Glutamatergic neuron (in vitro differentiated cells): ENCODE results near the gene GPR161. TPM values are rescaled to one million over a fixed set of nuclear protein-coding genes. Genes with fewer than 3 reads are reported as not detected.

Experiments used
- DNase-seq: peaks from one replicate; pipeline ENCODE4 v3.0.0; 2022
- H3K27ac Mint-ChIP-seq: one replicate; pipeline ENCODE4 v1.8.0; 2020; ENCODE audit warnings: mild to moderate bottlenecking, mixed read lengths, inconsistent platforms; ENCODE audit not compliant: unreplicated experiment
- H3K27me3 Mint-ChIP-seq: one replicate; pipeline ENCODE4 v1.8.0; 2020; ENCODE audit warnings: mild to moderate bottlenecking, moderate library complexity, mixed read lengths, inconsistent platforms; ENCODE audit not compliant: unreplicated experiment
- H3K36me3 Mint-ChIP-seq: one replicate; pipeline ENCODE4 v1.8.0; 2020; ENCODE audit warnings: mild to moderate bottlenecking, mixed read lengths, inconsistent platforms; ENCODE audit not compliant: unreplicated experiment
- H3K4me1 Mint-ChIP-seq: one replicate; pipeline ENCODE4 v1.8.0; 2020; ENCODE audit warnings: mild to moderate bottlenecking, low read depth, mixed read lengths, inconsistent platforms; ENCODE audit not compliant: unreplicated experiment
- H3K4me3 Mint-ChIP-seq: one replicate; pipeline ENCODE4 v1.8.0; 2020; ENCODE audit warnings: mild to moderate bottlenecking, mixed read lengths, inconsistent platforms; ENCODE audit not compliant: unreplicated experiment
- H3K9me3 Mint-ChIP-seq: one replicate; pipeline ENCODE4 v1.8.0; 2020; ENCODE audit warnings: mild to moderate bottlenecking, moderate library complexity, mixed read lengths, inconsistent platforms; ENCODE audit not compliant: unreplicated experiment
- CTCF ChIP-seq: fragments of 200-600 bp; sonication (generic); IDR thresholded peaks from one replicate; pipeline ENCODE4 v1.5.0; 2021; ENCODE audit not compliant: partially characterized antibody, unreplicated experiment
- total RNA-seq: library from RNA; stranded (reverse); fragmentation: NEBNext Ultra II Directional; extraction: Animal tissue kit (Norgen Biotek cat#: 25700); gene quantifications from one replicate; pipeline ENCODE4 v1.2.1, GENCODE V29; 2021; ENCODE audit not compliant: unreplicated experiment

The GPR161 gene
- total RNA-seq, 1 donor from 2014 or later = 69.3 TPM

GRCh38 chr1:168148916-168149315 lies 12.2 kb upstream of the GPR161 start:
- TF ChIP-seq CTCF = no peak
- Mint-ChIP-seq H3K4me1 (no peaks in the 10 kb centered on the region), H3K27ac (no peak overlapping the region), H3K4me3 (no peak overlapping the region), H3K9me3 (no peaks in the 10 kb centered on the region), H3K36me3 (no peaks in the 10 kb centered on the region), H3K27me3 (peaks cover 2% of the 10 kb centered on the region)
- no peak for DNase-seq

GRCh38 chr1:168146626-168147025 lies 9.9 kb upstream of the GPR161 start:
- Mint-ChIP-seq H3K27me3 (peaks cover 2% of the 10 kb centered on the region), H3K27ac (no peak overlapping the region), H3K4me3 (no peak overlapping the region), H3K4me1 (no peaks in the 10 kb centered on the region), H3K36me3 (no peaks in the 10 kb centered on the region), H3K9me3 (no peaks in the 10 kb centered on the region)
- DNase-seq = no peak
- no peak for TF ChIP-seq CTCF

GRCh38 chr1:168146160-168146539 lies 9.4 kb upstream of the GPR161 start:
- Mint-ChIP-seq H3K27ac (no peak overlapping the region), H3K4me3 (no peak overlapping the region), H3K9me3 (no peaks in the 10 kb centered on the region), H3K36me3 (no peaks in the 10 kb centered on the region), H3K4me1 (no peaks in the 10 kb centered on the region), H3K27me3 (peaks cover 2% of the 10 kb centered on the region)
- TF ChIP-seq CTCF = no peak
- no peak for DNase-seq

DNA sequence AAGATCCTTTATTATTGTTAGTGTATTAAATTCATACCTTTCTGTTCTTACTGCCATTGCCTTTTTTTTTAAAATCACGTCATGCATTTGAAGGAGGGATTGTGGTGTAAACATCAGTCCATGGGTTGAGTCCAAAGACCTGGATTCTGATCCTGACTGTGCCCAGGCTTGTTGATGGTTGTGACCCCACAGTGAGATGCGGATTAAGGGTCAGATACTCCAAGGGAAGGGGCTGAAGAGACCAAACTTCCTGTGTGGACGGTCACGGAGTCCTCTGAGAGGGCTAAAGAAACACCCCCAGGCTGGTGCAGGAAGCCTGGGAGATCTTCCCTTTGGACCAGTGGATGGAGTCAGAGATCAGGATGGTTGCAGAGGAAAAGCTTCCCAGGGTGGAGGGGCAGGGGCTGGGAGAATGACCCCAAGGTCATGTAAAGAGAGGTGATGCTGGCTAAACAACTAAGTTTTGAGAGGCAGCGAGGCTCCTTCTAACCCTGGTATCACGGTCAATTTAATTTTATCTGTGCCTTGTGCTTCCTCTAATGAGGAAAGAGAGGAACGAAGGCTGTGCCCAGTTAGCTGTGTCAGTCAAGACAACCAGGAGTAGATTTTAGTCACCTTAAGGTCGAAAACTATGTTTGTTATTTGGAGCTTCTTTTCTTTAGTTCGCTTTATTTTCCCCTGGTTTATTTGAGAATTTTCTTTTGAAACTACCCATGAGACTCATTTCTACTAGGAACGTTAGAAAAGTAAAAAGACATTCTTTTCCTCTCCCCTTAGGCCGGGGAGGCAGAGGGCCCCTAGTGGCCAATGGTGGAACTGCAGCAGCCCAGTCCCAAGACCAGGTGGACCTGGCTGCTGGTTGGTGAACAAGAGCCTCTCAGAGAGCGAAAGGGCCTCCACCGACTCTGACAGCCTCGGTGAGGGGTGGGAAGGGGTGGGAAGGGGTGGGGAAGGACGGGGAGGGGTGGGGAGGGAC lies 8.7 kb upstream of the GPR161 start:
- no peaks in the 10 kb centered on the region for H3K9me3 Mint-ChIP-seq
- peak; percentile 96 for TF ChIP-seq CTCF
- no peaks in the 10 kb centered on the region for H3K4me1 Mint-ChIP-seq
- no peak overlapping the region for H3K4me3 Mint-ChIP-seq
- H3K36me3 Mint-ChIP-seq = no peaks in the 10 kb centered on the region
- H3K27ac Mint-ChIP-seq = no peak overlapping the region
- peaks cover 2% of the 10 kb centered on the region for H3K27me3 Mint-ChIP-seq
- peak; percentile 97 for DNase-seq

GRCh38 chr1:168141871-168142385 lies 5.2 kb upstream of the GPR161 start:
- Mint-ChIP-seq H3K9me3 (peaks cover 4% of the 10 kb centered on the region), H3K36me3 (no peaks in the 10 kb centered on the region), H3K27me3 (peaks cover 6% of the 10 kb centered on the region), H3K4me1 (peaks cover 6% of the 10 kb centered on the region), H3K27ac (no peak overlapping the region), H3K4me3 (no peak overlapping the region)
- DNase-seq = no peak
- TF ChIP-seq CTCF = no peak
